ENCODE results near the gene WFS1.

GRCh38 chr4:6332669-6333050, 63.0 kb downstream of the WFS1 start:
- no peak for TF ChIP-seq EP300 (IDR thresholded peaks at IDR 0.05)
- no peak for TF ChIP-seq POLR2AphosphoS5 (IDR thresholded peaks at IDR 0.05)
- no peak for TF ChIP-seq CTCF (IDR thresholded peaks at IDR 0.05)
- no peak for TF ChIP-seq POLR2A (IDR thresholded peaks at IDR 0.05)

Data from suprapubic skin (tissue), 4 donors.